ENCODE data around the gene GRM3. TPM values are rescaled to one million over a fixed set of nuclear protein-coding genes. Genes with fewer than 3 reads are reported as not detected.
"Not testable (repeated sequence)": the region's sequence is repeated elsewhere in the genome, so short reads cannot be mapped to it uniquely, and the experiment has no call there.

GRM3 gene
- not detected in 2 replicates for total RNA-seq

DNA sequence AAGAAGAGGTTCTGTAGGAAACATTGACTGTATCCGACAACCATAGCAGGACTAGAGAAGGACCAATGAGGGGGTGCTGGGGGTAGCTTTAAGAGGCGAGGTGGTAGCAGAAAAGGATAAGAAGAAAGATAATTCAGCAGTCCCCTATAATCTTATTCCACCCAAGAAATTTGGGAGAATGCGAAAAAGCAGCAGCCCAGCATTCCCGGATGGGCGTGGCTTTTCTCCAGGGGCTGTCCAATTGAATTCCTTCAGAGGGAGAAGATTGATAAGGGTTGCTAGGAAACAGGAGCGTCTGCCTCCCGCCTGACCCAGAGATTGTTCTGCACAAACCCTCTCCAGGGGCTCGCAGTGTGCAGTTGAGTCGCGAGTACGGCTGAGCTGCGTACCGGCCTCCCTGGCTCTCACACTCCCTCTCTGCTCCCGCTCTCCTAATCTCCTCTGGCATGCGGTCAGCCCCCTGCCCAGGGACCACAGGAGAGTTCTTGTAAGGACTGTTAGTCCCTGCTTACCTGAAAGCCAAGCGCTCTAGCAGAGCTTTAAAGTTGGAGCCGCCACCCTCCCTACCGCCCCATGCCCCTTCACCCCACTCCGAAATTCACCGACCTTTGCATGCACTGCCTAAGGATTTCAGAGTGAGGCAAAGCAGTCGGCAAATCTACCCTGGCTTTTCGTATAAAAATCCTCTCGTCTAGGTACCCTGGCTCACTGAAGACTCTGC is at the start of gene GRM3:
Gene GRM3, plus strand, starts transcription at position 349 of the 721 bp plus-strand sequence. CDS start 121,237 bp downstream, outside the sequence.
- TF ChIP-seq, protein P1, sequence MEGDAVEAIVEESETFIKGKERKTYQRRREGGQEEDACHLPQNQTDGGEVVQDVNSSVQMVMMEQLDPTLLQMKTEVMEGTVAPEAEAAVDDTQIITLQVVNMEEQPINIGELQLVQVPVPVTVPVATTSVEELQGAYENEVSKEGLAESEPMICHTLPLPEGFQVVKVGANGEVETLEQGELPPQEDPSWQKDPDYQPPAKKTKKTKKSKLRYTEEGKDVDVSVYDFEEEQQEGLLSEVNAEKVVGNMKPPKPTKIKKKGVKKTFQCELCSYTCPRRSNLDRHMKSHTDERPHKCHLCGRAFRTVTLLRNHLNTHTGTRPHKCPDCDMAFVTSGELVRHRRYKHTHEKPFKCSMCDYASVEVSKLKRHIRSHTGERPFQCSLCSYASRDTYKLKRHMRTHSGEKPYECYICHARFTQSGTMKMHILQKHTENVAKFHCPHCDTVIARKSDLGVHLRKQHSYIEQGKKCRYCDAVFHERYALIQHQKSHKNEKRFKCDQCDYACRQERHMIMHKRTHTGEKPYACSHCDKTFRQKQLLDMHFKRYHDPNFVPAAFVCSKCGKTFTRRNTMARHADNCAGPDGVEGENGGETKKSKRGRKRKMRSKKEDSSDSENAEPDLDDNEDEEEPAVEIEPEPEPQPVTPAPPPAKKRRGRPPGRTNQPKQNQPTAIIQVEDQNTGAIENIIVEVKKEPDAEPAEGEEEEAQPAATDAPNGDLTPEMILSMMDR (conservative IDR thresholded peaks at IDR 0.05; ENCODE audit: low read depth, low read length) = no peak
- no peak within 1 kb of the TSS for H3K4me3 ChIP-seq (ENCODE audit: low read depth, low read length)
- DNase-seq (ENCODE audit: low read depth) = no peak

- TF ChIP-seq, protein P1 (conservative IDR thresholded peaks at IDR 0.05; ENCODE audit: low read depth, low read length) = no peak
- DNase-seq (ENCODE audit: low read depth) = no peak
- no peak overlapping the region for H3K4me3 ChIP-seq (ENCODE audit: low read depth, low read length)
These were observed 45.4 kb upstream of the GRM3 start for GRCh38 chr7:86598311-86598710.

DNA sequence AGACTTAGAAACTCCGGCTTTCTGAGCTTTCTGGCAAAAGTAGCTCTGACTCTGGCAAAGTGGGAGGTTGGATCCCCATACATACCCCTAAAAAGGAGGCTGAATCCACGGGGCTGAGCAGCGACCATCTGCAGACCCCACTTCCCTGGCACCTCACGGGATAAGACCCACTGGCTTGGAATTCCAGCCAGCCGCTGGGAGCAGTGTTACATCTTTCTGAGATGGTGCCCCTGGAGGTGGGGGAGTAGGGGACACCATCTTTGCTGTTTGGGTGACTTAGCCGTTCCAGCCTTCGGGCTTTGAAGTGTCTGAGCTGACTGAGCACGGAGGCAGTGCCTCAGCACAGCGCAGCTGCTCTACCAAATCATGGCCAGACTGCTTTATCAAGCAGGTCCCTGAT is 45.0 kb upstream of the GRM3 start:
- DNase-seq (ENCODE audit: low read depth) = no peak
- TF ChIP-seq, protein P1 (conservative IDR thresholded peaks at IDR 0.05; ENCODE audit: low read depth, low read length) = no peak
- H3K4me3 ChIP-seq (ENCODE audit: low read depth, low read length) = no peak overlapping the region

GRCh38 chr7:86600506-86601290 is 43.0 kb upstream of the GRM3 start:
- H3K4me3 ChIP-seq (ENCODE audit: low read depth, low read length) = no peak overlapping the region
- TF ChIP-seq, protein P1 (conservative IDR thresholded peaks at IDR 0.05; ENCODE audit: low read depth, low read length) = no peak
- DNase-seq (ENCODE audit: low read depth) = no peak

DNA sequence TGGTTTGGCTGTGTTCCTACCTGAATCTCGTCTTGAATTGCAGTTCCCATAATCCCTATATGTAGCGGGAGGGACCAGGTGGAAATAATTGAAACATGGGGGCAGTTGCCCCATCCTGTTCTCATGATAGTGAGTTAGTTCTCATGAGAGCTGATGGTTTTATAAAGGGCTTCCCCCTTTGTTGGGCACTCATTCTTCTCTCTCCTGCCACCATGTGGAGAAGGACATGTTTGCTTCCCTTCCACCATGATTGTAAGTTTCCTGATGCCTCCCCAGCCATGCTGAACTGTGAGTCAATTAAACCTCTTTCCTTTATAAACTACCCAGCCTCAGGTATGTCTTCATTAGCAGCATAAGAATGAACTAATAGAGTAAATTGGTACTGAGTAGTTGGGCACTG is 28.0 kb upstream of the GRM3 start:
- not testable (repeated sequence) for DNase-seq (ENCODE audit: low read depth); H3K4me3 ChIP-seq (ENCODE audit: low read depth, low read length)

DNA sequence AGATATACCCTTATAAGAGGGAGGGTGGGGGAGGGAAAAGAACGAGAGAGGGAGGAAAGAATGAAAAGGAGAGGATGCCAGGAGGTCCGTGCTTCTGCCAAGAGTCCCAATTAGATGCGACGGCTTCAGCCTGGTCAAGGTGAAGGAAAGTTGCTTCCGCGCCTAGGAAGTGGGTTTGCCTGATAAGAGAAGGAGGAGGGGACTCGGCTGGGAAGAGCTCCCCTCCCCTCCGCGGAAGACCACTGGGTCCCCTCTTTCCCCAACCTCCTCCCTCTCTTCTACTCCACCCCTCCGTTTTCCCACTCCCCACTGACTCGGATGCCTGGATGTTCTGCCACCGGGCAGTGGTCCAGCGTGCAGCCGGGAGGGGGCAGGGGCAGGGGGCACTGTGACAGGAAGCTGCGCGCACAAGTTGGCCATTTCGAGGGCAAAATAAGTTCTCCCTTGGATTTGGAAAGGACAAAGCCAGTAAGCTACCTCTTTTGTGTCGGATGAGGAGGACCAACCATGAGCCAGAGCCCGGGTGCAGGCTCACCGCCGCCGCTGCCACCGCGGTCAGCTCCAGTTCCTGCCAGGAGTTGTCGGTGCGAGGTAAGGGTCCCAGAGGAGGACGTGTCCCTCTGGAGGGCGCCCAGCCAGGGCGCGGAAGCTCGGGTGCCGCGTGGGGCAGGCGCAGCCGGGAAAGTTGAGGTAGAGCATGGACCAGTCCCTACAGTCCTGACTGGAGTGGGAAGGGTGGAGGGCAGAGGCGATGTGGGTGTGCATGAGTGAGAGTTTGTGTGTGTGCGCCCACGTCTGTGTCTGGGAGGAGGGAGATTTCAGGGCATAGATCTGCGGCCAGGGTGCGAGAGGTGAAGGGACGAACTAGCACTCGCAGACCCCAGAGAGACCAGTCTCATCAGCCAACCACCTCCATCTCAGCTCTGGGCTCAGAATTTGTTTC is 844 bp downstream of the GRM3 start:
- TF ChIP-seq, protein P1 (conservative IDR thresholded peaks at IDR 0.05; ENCODE audit: low read depth, low read length) = no peak
- no peak overlapping the region for H3K4me3 ChIP-seq (ENCODE audit: low read depth, low read length)
- DNase-seq (ENCODE audit: low read depth) = no peak

GRCh38 chr7:86645225-86645608 is 1.5 kb downstream of the GRM3 start:
- no peak for DNase-seq (ENCODE audit: low read depth)
- TF ChIP-seq, protein P1 (conservative IDR thresholded peaks at IDR 0.05; ENCODE audit: low read depth, low read length) = no peak

More at GRCh38 chr7:86645225-86645608, 1.5 kb downstream of the GRM3 start:
- H3K4me3 ChIP-seq (ENCODE audit: low read depth, low read length) = no peak overlapping the region

All from epithelial cell of proximal tubule (primary cell).